ENCODE measurements around the gene ZNF775.

ZNF775 gene

GRCh38 chr7:150378853-150379440 is at the start of gene ZNF775:
ZNF775 (plus strand) TSS chr7:150379330; CDS start chr7:150388471, 9,141 bp downstream.
- DNase-seq = peak; percentile 93

- no peak for DNase-seq
Observed at GRCh38 chr7:150329331-150330120, 49.6 kb upstream of the ZNF775 start.

DNA sequence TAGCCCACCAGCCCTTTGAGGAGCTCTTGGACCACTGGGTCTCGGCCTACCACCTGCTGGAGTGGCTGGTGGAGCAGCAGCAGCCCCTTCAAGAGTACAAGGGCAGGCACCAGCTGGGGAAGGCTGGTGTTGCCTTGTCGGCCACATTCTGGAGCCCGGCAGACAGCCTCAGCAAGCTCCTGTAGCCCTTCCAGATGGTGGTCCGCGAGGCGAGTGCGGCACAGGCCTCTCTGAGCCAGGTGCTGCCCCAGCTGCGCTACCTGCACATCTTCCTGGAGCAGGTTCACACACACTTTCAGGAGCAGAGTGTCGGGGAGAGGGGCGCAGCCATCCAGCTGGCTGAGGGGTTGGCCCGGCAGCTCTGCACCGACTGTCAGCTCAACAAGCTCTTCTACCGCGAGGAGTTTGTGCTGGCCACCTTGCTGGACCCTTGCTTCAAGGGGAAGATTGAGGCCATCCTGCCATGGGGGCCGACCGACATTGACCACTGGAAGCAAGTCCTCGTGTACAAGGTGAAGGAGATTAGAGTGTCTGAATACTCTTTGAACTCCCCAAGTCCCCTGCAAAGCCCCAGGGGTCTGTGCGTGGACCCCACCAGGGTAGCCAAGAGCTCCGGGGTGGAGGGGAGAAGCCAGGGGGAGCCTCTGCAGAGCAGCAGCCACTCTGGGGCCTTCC is 48.8 kb upstream of the ZNF775 start:
- no peak for DNase-seq

DNA sequence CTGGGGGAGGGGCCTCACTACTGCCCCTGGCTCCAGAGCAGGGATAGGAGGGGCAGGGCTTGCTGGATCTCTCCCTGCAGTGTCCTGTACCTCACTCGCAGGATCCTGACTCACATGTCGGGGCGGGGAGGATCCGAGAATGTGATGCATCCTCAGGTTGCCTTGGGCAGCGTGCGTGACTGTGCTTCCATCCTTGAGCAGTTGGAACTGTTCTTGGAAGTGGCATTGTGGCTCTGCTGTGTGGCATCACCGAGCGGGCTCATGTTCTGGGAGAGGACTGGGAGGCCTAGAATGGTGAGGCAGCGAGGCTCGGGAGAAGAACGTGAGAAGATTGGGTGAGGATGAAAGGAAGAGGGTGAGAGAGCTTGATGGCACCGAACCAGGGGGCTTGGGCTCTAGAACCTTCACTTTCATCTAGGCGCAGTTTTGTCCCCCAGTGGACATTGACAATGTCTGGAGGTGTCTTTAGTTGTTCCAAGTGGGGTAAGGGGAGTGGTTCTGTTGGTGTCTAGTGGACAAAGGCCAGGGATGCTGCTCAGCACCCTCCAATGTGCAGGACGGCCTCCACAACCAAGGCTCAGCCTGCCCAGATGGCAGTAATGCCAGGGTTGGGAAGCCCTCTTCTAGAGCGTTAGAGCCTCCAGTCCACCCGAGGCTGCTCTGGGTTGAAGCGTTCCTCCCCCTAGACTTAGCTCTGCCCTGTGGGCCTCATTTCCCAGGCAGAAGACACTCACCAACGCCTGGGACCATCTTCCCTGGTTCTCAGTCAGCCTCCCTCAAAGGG is 46.1 kb upstream of the ZNF775 start:
- DNase-seq = no peak

- no peak for DNase-seq
Observed at GRCh38 chr7:150333659-150334058, 45.5 kb upstream of the ZNF775 start.

- no peak for DNase-seq
Observed at GRCh38 chr7:150334108-150334507, 45.0 kb upstream of the ZNF775 start.

DNA sequence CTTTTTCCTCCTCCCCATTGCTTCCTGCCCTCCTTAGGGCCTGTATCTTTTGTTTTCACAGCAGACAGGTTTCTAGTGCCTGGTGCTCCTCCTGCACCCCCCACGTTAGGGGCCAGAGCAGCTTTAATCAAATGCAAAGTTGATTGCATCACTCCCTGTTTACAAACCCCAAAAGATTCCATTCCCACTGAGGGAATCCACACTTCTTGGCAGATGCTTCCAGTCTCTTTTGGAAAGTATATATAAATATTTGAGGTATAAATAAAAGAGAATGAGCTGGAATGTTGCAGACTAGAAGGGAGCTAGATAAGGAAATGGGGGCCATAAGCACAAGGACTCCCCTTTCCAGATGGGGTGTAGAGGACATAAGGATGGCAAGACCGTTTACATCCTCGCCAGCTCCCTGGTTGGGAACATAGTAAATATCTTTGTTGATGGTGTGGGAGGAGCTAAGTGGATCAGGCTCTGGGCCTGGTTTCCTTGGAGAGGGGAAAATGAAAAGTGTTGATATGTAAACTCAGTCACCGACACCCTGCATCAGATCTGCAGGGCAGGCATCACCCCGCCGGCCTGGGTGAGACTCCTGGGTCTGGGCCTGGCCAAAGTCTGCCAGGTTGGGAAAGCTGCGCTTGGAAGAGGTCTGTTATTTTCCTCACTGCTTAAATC is 43.9 kb upstream of the ZNF775 start:
- DNase-seq = no peak

DNA sequence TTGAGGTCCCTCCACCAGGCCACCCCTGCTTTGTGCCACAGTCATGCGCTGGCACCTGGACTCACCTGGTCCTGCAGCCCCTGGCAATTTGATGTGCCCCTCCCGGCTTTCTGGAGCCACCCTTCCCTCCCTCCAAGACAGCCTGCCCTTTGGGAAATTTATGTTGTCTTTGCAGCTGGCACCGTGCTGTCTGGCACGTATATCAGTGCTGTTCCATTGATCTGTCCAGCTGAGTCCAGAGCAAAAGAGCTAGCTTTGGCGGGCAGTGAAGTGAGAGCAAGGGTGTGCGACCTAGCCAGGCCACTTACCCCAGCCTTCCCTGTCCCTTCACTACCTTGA is 43.4 kb upstream of the ZNF775 start:
- no peak for DNase-seq

GRCh38 chr7:150336746-150337145 is 42.4 kb upstream of the ZNF775 start:
- no peak for DNase-seq

GRCh38 chr7:150337179-150337578 is 42.0 kb upstream of the ZNF775 start:
- no peak for DNase-seq

- no peak for DNase-seq
Observed at GRCh38 chr7:150337659-150338081, 41.5 kb upstream of the ZNF775 start.

- DNase-seq = no peak
Observed at GRCh38 chr7:150338166-150338829, 40.8 kb upstream of the ZNF775 start.

GRCh38 chr7:150339409-150339809 is 39.7 kb upstream of the ZNF775 start:
- DNase-seq = no peak

- DNase-seq = no peak
Observed at GRCh38 chr7:150340024-150340749, 38.9 kb upstream of the ZNF775 start.

- no peak for DNase-seq
Observed at GRCh38 chr7:150340875-150341262, 38.3 kb upstream of the ZNF775 start.

DNA sequence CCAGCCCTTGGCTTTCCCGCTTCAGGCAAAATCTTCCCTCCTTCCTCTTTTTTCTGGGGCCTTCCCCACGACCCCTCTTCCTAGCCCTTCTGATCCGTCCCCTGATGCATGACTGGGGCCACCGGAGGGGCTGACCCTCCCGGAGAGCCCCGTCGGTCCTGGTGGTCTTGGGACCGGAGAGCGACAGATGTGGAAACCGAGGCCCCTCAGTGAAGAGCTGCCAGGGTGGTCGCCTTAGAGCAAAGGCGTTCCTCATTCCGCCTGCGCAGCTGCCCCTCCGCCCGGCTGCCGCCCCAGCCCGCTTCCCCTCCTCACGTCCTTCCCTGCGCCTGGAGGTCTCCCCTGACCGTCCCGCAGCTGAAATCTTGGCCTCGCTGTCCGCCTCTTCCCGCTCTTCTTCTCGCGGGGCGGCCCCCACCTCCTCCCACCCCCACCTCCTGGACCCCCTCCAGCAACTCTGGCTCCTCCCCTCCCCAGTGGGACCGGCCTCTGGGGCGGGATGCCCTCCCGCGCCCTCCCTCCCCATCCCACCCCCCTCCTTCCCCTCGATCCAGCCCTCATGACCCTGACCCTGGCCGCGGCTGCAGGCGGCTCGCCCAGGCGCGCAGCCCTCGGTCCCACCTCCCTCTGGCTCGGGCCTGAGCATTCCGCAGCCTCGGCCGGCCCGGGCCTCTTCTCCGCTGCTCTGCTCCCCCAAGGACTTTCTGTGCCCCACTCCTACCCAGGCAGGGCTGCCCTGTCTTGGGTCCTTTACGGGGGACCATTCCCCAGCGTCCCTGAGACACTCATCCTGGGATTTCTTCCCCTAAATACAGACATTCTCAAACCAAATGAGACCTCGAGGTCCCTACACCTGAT is 37.6 kb upstream of the ZNF775 start, which contains the start of gene RARRES2:
Gene RARRES2, minus strand, starts transcription at position 367 of the 858 bp plus-strand sequence. CDS start 1,020 bp downstream, outside the sequence.
- DNase-seq = no peak

GRCh38 chr7:150342121-150342408 is 37.1 kb upstream of the ZNF775 start:
- no peak for DNase-seq

GRCh38 chr7:150343225-150343624 is 35.9 kb upstream of the ZNF775 start:
- no peak for DNase-seq

GRCh38 chr7:150344299-150344698 is 34.8 kb upstream of the ZNF775 start:
- DNase-seq = no peak

DNA sequence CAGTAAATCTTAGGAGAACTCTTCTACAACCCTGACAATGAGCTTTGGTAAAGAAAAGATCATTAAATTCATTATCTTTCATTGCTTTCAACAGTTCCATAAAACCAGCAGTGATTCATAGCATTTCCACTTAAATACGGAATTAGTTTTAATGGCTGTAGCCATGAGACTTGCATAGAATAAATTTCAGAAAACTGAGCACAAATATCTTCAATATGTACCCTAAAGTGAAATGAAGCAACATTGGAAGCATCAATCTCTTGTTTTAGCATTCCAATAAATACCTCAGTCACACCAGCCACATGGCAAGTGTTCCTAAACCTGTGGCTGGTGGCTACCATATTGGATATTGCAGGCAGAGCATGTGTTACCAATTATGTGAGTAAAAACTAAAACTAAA is 34.1 kb upstream of the ZNF775 start:
- DNase-seq = no peak

DNA sequence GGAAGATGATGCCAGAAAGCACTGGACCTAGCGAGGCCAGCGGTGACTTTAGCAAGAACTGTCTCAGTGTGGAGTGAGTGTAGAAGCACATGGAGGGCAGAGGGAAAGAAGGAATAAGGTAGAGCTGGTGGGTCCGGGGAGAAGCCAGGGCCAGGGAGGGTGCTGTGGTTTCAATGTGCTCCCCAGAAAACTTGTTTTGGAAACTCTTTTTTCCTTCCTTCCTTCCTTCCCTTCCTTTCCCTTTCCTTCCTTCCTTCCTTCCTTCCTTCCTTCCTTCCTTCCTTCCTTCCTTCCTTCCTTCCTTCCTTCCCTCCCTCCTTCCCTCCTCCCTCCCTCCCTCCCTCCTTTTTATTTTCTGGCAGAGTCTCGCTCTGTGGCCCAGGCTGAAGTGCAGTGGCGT is 32.2 kb upstream of the ZNF775 start:
- DNase-seq = no peak
